ENCODE results near the gene SUV39H1. TPM values are rescaled to one million over a fixed set of nuclear protein-coding genes. Genes with fewer than 3 reads are reported as not detected.

SUV39H1 gene
- polyA plus RNA-seq, 1 of the 3 experiments (the other 2 are of a cell fraction) = 8.5 TPM

DNA sequence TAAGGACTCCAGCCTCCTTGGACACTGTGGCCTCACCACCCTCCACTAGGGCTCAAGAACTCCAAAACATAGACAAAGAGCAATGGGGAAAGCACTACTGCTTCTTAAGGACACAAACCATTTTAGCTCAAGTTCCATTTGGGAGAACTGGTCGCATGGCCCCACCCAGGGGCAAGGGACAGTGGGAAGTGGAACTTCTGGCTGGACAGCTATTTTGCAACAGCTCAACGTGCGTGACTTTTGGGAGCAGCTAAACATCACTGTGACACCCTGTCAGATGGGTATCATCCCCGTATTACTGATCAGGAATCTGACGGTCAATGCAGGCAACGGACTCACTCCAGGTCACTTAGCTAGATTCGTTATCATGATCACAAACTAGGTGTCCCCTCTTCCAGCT lies 56.0 kb downstream of the SUV39H1 start (continued):
- no peak for TF ChIP-seq NFIC (IDR thresholded peaks at IDR 0.05; ENCODE audit: borderline replicate concordance)

GRCh38 chrX:48753708-48754228 lies 57.2 kb downstream of the SUV39H1 start:
- Histone ChIP-seq H3K79me2 (ENCODE audit: insufficient read depth) (no peaks in the 10 kb centered on the region), H4K20me1 (ENCODE audit: insufficient read depth) (no peaks in the 10 kb centered on the region), H2AFZ (ENCODE audit: low read depth) (no peak overlapping the region), H3K9me3 (no peaks in the 10 kb centered on the region), H3K9ac (no peak overlapping the region), H3K27me3 (ENCODE audit: insufficient read depth) (peaks cover 6% of the 10 kb centered on the region), H3K4me2 (no peak overlapping the region), H3K36me3 (replicated peaks in 1 of 2; ENCODE audit: control insufficient read depth in 1 of 2, insufficient read depth in 2 of 2, low read length in 1 of 2) (no peaks in the 10 kb centered on the region), H3K4me3 (ENCODE audit: low read depth in 2 of 2, low read length in 1 of 2) (no peak overlapping the region), H3F3A (replicated peaks; ENCODE audit: insufficient read depth) (no peaks in the 10 kb centered on the region), H3K4me1 (ENCODE audit: control insufficient read depth in 1 of 2, insufficient read depth in 2 of 2, low read depth in 1 of 2, low read length in 1 of 2) (no peaks in the 10 kb centered on the region), H3K9me2 (no peaks in the 10 kb centered on the region), H3K27ac (ENCODE audit: low read depth in 2 of 2, low read length in 1 of 2) (no peak overlapping the region)
- CTCF ChIA-PET = no interaction called here
- no peak for DNase-seq
- TF ChIP-seq GATA2 (CRISPR knock-in tag; IDR thresholded peaks at IDR 0.05) (no peak), RCOR1 (IDR thresholded peaks at IDR 0.05; ENCODE audit: low read length) (no peak), NRF1 (IDR thresholded peaks at IDR 0.05; ENCODE audit: low read depth, low read length) (no peak), ELF1 (IDR thresholded peaks at IDR 0.05) (no peak), GABPA (IDR thresholded peaks at IDR 0.05; ENCODE audit: low read depth) (no peak), TAF1 (IDR thresholded peaks at IDR 0.05; ENCODE audit: borderline replicate concordance, low read depth, low read length) (no peak), RXRA (IDR thresholded peaks at IDR 0.05; ENCODE audit: borderline replicate concordance, low read depth) (no peak), NFIC (IDR thresholded peaks at IDR 0.05; ENCODE audit: borderline replicate concordance) (no peak), SIN3A (IDR thresholded peaks at IDR 0.05; ENCODE audit: borderline replicate concordance, low read depth, low read length) (no peak), FOSL2 (IDR thresholded peaks at IDR 0.05; ENCODE audit: borderline replicate concordance, low read depth) (no peak), FOXJ3 (CRISPR knock-in tag; IDR thresholded peaks at IDR 0.05) (no peak), ZBTB33 (IDR thresholded peaks at IDR 0.05; ENCODE audit: borderline replicate concordance, low read depth) (no peak), TCF12 (IDR thresholded peaks at IDR 0.05) (no peak), RAD21 (IDR thresholded peaks at IDR 0.05; ENCODE audit: low read length) (no peak), TEAD4 (IDR thresholded peaks at IDR 0.05; ENCODE audit: borderline replicate concordance, insufficient read depth) (no peak), RFX5 (IDR thresholded peaks at IDR 0.05; ENCODE audit: low read length) (no peak)
- TF ChIP-seq, protein P1, sequence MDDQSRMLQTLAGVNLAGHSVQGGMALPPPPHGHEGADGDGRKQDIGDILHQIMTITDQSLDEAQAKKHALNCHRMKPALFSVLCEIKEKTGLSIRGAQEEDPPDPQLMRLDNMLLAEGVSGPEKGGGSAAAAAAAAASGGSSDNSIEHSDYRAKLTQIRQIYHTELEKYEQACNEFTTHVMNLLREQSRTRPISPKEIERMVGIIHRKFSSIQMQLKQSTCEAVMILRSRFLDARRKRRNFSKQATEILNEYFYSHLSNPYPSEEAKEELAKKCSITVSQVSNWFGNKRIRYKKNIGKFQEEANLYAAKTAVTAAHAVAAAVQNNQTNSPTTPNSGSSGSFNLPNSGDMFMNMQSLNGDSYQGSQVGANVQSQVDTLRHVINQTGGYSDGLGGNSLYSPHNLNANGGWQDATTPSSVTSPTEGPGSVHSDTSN (IDR thresholded peaks at IDR 0.05) = no peak
- POLR2A ChIA-PET = no interaction called here
- WGBS (ENCODE audit: low lambda C conversion rate) = 5% methylated on average over 6 of the region's 8 CpGs

Measured in SK-N-SH (cell line).